Testis (tissue), 2 donors: ENCODE data around the gene PCDHGA6.

ENCODE experiments used
- POLR2A ChIP-seq: fragments of 450-650 bp; IDR thresholded peaks from one replicate; pipeline ENCODE4 v1.6.1; 2017; ENCODE audit warnings: antibody characterized with exemption, mild to moderate bottlenecking, moderate library complexity
- TF ChIP-seq, protein P1 (sequence below), 3 experiments: fragments of 450-650 bp in 2 of 3; fragments of 200-600 bp in 1 of 3; sonication (generic) in 1 of 3; IDR thresholded peaks; one replicate each; pipeline ENCODE4 v1.5.1; 2016 to 2019; ENCODE audit warnings: antibody characterized with exemption in 3 of 3, mild to moderate bottlenecking in 2 of 3, moderate library complexity in 1 of 3

DNA sequence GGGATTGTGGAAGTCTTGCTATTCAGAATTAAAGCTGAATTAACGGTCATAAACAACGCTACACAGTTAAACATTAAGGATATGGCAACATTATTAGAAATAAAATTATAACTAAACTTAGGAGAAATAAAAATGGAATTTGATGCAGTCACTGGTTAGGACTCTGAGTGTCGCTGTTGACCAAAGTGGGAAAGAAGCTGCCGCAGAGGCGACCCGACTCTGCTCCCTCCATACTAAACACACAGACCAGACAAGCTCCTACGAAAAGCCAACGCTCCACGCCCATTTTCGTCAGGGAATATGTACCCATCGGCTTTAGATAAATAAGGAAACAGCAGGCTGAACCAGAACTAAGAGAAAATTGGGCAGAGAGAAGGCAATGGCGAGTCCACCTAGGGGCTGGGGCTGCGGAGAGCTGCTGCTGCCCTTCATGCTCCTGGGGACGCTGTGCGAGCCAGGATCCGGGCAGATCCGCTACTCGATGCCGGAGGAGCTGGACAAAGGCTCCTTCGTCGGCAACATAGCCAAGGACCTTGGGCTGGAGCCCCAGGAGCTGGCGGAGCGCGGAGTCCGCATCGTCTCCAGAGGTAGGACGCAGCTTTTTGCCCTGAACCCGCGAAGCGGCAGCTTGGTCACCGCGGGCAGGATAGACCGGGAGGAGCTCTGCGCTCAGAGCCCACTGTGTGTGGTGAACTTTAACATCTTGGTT is 9.6 kb upstream of the PCDHGA6 start, which contains the start of gene PCDHGA5:
- TF ChIP-seq, protein P1, sequence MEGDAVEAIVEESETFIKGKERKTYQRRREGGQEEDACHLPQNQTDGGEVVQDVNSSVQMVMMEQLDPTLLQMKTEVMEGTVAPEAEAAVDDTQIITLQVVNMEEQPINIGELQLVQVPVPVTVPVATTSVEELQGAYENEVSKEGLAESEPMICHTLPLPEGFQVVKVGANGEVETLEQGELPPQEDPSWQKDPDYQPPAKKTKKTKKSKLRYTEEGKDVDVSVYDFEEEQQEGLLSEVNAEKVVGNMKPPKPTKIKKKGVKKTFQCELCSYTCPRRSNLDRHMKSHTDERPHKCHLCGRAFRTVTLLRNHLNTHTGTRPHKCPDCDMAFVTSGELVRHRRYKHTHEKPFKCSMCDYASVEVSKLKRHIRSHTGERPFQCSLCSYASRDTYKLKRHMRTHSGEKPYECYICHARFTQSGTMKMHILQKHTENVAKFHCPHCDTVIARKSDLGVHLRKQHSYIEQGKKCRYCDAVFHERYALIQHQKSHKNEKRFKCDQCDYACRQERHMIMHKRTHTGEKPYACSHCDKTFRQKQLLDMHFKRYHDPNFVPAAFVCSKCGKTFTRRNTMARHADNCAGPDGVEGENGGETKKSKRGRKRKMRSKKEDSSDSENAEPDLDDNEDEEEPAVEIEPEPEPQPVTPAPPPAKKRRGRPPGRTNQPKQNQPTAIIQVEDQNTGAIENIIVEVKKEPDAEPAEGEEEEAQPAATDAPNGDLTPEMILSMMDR (IDR thresholded peaks at IDR 0.05) = no peak
- no peak for TF ChIP-seq POLR2A
